Coronary artery (tissue), 2 donors: ENCODE results near the gene UIMC1.
A peak's percentile ranks its signal among the peaks of the same experiment; 100 is the strongest.

ENCODE experiments used
- DNase-seq: peaks from one replicate; pipeline ENCODE4 v3.0.0-alpha.2; 2017; ENCODE audit warnings: low spot score
- H3K27ac ChIP-seq, 2 donors: fragments of 200-600 bp; sonication (generic); one replicate each; pipeline ENCODE4 v1.5.1; 2016 to 2019
- H3K4me3 ChIP-seq: fragments of 200-600 bp; sonication (generic); 2 replicates; pipeline ENCODE4 v1.5.1; 2016; ENCODE audit warnings: mild to moderate bottlenecking, moderate library complexity
- TF ChIP-seq, protein P1 (sequence below): fragments of 200-600 bp; sonication (generic); IDR thresholded peaks from one replicate; pipeline ENCODE4 v1.5.1; 2019; ENCODE audit warnings: antibody characterized with exemption

UIMC1 gene

DNA sequence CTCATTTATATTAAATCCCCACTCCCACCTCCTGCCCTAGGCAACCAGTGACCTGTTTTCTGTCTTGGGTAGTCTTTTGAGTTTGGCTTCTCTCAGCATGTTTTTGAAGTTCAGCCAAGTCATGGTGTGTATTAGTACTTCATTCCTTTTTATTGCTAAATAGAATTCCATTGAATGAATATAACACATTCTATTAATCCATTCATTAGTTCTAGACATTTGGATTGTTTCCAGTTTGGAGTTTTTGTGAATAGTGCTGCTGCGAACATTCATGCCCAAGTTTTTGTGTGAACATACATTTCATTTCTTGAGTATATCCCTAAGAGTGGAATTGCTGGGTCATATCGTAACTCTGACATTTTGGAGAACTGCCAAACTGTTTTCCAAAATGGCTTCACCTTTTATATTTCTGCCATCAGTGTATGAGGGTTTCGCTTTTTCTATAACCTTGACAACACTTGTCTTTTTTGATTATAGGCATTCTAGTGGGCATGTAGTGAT, 18.6 kb upstream of the UIMC1 start:
- TF ChIP-seq, protein P1, sequence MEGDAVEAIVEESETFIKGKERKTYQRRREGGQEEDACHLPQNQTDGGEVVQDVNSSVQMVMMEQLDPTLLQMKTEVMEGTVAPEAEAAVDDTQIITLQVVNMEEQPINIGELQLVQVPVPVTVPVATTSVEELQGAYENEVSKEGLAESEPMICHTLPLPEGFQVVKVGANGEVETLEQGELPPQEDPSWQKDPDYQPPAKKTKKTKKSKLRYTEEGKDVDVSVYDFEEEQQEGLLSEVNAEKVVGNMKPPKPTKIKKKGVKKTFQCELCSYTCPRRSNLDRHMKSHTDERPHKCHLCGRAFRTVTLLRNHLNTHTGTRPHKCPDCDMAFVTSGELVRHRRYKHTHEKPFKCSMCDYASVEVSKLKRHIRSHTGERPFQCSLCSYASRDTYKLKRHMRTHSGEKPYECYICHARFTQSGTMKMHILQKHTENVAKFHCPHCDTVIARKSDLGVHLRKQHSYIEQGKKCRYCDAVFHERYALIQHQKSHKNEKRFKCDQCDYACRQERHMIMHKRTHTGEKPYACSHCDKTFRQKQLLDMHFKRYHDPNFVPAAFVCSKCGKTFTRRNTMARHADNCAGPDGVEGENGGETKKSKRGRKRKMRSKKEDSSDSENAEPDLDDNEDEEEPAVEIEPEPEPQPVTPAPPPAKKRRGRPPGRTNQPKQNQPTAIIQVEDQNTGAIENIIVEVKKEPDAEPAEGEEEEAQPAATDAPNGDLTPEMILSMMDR: no peak
- Histone ChIP-seq H3K4me3 (no peak overlapping the region), H3K27ac (no peak overlapping the region)
- no peak for DNase-seq

DNA sequence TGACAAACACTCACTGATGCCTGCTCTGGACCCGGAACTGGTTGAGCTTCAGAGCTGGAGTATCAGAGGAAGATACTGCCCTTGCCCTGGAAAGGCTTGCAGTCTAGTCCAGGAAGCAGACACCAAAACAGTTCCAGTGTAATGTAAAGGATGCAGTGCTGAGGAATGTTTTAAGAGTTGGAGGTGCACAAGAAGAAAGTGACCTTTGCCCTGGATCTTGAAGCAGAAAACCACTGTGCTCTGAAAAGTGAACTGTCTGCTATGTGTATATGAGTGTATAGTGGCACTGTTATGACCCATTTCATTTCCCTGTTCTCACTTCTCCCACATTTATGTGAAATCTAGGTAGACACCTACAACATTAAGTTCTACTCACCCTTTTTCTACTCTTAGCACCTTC, 18.0 kb upstream of the UIMC1 start:
- no peak for DNase-seq
- H3K27ac ChIP-seq: no peak overlapping the region
- H3K4me3 ChIP-seq: no peak overlapping the region
- TF ChIP-seq, protein P1: no peak

DNA sequence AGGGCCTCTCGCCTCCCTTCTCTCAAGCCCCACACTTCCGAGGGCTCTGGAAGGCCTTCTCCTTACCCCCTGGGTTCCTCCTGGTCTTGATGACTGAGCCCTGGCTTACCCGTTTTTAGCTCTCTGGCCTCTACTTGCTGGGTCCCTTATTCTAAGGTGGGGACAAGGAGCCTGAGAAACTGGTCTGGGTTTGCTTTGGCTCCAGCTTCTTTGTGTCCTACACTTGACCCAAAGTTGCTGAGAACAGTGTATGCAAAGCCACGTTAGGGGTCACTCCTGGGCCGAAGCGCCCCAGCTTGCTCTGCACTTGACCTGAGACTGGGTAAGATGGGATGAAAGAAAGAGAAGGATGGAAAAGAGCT, 16.7 kb upstream of the UIMC1 start:
- Histone ChIP-seq H3K27ac (peak overlapping the region; percentile 85 to 87), H3K4me3 (peak overlapping the region; percentile 87)
- DNase-seq: peak; percentile 74
- TF ChIP-seq, protein P1: no peak

DNA sequence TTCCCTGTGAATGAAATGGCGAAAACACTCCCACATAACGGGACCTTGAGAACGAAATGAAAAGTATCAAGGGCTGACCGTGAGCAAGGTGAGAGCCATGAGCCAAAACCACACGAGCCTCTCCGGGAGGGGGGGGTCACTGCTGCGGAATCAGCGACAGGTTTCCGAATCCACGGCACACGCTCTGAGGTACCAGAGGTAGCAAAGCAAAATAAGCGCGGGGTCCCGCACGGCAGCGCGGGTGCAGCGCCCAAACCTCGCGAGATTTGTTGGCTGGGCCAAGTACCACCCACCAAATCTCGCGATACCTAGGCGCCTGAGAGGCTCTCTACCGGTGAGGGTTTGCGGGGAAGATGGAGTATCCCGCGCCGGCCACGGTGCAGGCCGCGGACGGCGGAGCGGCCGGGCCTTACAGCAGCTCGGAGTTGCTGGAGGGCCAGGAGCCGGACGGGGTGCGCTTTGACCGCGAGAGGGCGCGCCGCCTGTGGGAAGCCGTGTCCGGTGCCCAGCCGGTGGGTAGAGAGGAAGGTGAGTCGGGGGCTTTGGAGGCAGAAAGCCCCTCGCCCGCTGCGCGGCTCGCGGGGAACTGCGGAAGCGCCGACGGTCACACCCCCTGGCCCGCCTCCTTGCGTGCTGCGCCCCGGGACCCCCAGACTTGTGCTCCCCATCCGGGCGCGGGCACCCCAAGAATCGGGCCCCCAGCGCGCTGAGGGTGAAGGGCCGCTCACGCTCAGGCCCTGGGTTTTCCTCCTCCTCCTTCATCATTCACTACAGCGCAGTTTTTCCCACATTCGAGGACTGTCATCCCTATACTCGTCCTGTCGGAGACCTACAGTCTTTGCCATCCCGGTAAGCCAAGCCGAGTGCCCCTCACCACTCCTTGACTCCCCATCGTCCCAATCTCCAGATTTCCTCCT, 16.1 kb upstream of the UIMC1 start, which contains the start of gene ZNF346:
TSS of gene ZNF346 (plus strand) at position 311 of the 917 bp plus-strand sequence. CDS start at position 354, 43 bp downstream.
- peak within 1 kb of the TSS; percentile 87 for H3K4me3 ChIP-seq
- H3K27ac ChIP-seq: peak within 1 kb of the TSS; percentile 85 to 87
- DNase-seq: peak; percentile 92
- TF ChIP-seq, protein P1: peak; percentile 33

DNA sequence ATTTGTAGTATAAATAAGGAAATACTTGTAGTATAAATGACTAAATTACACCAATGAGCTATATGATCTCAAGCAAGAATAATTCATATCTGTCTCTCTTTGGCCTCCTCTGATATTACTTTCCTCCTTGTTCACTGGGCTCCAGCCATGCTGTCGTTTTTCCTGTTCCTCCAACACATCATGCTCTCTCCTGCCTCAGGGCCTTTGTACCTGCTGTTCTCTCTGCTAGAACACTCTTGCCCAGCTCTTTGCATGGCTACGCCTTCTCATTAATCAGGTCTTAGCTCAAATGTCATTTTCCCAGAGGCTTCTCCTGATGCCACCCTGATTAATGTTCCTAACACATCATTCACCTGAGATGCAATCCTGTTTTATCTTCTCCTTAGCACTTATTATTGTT, 13.5 kb upstream of the UIMC1 start:
- DNase-seq: no peak
- H3K27ac ChIP-seq: no peak overlapping the region
- H3K4me3 ChIP-seq: no peak overlapping the region
- TF ChIP-seq, protein P1: no peak

DNA sequence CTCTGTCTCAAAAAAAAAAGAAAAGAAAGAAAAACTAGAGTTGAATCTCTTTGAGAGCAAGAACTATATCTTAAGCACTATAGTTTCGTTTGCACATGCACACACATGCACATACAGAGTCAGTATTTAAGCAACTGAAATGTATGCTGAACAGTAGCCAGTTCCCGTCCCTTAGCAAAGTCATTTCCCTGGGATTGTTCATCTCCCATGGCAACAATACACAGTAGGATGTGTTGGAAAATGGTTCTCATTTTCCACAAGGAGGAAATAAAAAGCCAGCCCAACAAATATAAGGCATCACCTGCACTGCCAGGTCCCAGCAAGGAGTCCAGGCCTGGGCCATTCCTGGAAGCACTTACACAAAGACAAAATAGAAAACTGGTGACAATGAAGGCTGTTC, 11.8 kb upstream of the UIMC1 start:
- Histone ChIP-seq H3K27ac (no peak overlapping the region), H3K4me3 (no peak overlapping the region)
- TF ChIP-seq, protein P1: no peak
- no peak for DNase-seq

DNA sequence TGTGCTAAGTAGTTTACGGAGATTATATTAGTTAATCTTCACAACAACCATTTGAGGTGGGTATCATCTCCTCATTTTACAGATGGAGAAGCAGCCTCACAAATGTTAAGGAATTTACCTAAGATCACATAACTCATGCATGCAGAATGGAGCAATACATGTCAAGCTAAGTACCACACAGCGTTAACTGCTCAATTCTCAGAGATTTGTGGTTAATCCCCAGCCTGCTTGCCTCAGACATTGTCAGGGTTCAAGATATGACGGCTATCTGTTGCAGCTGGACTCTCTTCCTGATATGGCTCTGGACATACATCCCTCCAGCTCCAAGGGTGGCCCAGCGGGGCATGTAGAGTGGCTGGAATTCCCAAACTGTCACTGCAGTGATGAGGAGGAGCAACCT, 8.6 kb upstream of the UIMC1 start:
- DNase-seq: no peak
- H3K4me3 ChIP-seq: no peak overlapping the region
- TF ChIP-seq, protein P1: no peak
- H3K27ac ChIP-seq: no peak overlapping the region
